Measurements from ENCODE around the gene ADAMTS9. TPM values are rescaled to one million over a fixed set of nuclear protein-coding genes. Genes with fewer than 3 reads are reported as not detected.

The ADAMTS9 gene
- total RNA-seq, 1 donor from 2014 or later = 47.7 TPM

DNA sequence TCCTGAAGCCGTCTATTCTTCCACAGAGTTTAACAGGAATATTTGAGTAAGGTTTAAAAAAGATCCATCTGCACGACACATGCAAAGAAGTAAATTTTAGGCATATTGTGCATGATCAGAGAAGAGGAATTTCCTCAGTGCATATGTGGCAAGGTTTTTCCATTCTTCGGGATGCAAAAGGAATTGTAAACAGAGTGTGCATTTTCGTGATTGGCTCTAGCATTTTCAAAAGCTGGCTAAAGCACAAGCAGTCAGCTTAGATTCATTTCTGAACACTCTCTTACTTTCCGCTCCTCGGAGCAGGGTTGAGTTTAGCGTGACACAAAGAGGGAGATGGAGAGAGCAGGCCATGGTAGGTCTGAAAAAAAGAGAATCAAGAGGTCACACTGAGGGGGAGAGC is 128.2 kb downstream of the ADAMTS9 start:
- Histone ChIP-seq H3K4me2 (peak overlapping the region; percentile 45), H3K27ac (peak overlapping the region; percentile 83), H3K4me3 (no peak overlapping the region), H3K9ac (no peak overlapping the region), H2AFZ (replicated peaks) (no peak overlapping the region), H3F3A (ENCODE audit: low read depth) (peaks cover 21% of the 10 kb centered on the region), H3K36me3 (no peaks in the 10 kb centered on the region), H3K4me1 (peaks cover 61% of the 10 kb centered on the region), H4K20me1 (ENCODE audit: low read depth) (no peaks in the 10 kb centered on the region), H3K27me3 (no peaks in the 10 kb centered on the region), H3K79me2 (ENCODE audit: low read depth) (no peaks in the 10 kb centered on the region), H3K9me3 (ENCODE audit: low read depth) (no peaks in the 10 kb centered on the region)
- H3K9me3 Mint-ChIP-seq = no peaks in the 10 kb centered on the region
- H3K27me3 Mint-ChIP-seq (ENCODE audit: insufficient read depth, low read depth) = no peaks in the 10 kb centered on the region
- H3K4me1 Mint-ChIP-seq = peaks cover 65% of the 10 kb centered on the region
- TF ChIP-seq EZH2 (IDR thresholded peaks at IDR 0.05) = no peak
- TF ChIP-seq, protein P1, sequence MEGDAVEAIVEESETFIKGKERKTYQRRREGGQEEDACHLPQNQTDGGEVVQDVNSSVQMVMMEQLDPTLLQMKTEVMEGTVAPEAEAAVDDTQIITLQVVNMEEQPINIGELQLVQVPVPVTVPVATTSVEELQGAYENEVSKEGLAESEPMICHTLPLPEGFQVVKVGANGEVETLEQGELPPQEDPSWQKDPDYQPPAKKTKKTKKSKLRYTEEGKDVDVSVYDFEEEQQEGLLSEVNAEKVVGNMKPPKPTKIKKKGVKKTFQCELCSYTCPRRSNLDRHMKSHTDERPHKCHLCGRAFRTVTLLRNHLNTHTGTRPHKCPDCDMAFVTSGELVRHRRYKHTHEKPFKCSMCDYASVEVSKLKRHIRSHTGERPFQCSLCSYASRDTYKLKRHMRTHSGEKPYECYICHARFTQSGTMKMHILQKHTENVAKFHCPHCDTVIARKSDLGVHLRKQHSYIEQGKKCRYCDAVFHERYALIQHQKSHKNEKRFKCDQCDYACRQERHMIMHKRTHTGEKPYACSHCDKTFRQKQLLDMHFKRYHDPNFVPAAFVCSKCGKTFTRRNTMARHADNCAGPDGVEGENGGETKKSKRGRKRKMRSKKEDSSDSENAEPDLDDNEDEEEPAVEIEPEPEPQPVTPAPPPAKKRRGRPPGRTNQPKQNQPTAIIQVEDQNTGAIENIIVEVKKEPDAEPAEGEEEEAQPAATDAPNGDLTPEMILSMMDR (IDR thresholded peaks at IDR 0.05) = no peak
- TF ChIP-seq EZH2phosphoT487 (IDR thresholded peaks at IDR 0.05) = no peak
- peaks cover 12% of the 10 kb centered on the region for H3K36me3 Mint-ChIP-seq
- no peak for DNase-seq (ENCODE audit: low spot score)
- H3K27ac Mint-ChIP-seq = no peak overlapping the region
- H3K4me3 Mint-ChIP-seq = no peak overlapping the region

DNA sequence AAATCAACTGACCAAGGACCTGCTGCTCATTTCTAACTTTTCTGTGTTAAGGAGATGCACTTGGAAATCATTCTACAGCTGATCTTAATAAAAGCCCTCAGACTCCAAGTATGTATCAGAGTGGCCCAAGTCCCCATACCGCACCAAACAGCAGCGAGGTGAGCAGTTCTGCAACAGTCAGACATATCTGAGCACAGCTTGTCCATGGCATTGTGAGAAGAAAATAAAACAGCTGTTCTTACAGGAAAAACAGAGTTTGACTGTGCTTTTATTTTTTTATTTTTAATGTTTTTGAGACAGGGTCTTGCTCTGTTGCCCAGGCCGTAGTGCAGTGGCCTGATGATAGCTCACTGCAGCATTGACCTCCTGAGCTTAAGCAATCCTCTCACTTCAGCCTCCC is 131.8 kb downstream of the ADAMTS9 start:
- H3F3A ChIP-seq (ENCODE audit: low read depth) = peaks cover 46% of the 10 kb centered on the region
- Mint-ChIP-seq H3K4me3 (no peak overlapping the region), H3K36me3 (peaks cover 23% of the 10 kb centered on the region), H3K9me3 (peaks cover 2% of the 10 kb centered on the region), H3K4me1 (peaks cover 63% of the 10 kb centered on the region), H3K27me3 (ENCODE audit: insufficient read depth, low read depth) (peaks cover 2% of the 10 kb centered on the region), H3K27ac (no peak overlapping the region)
- H3K27me3 ChIP-seq = no peaks in the 10 kb centered on the region
- no peaks in the 10 kb centered on the region for H3K9me3 ChIP-seq (ENCODE audit: low read depth)
- no peak for DNase-seq (ENCODE audit: low spot score)
- H3K79me2 ChIP-seq (ENCODE audit: low read depth) = no peaks in the 10 kb centered on the region
- no peak overlapping the region for H3K9ac ChIP-seq
- H3K36me3 ChIP-seq = no peaks in the 10 kb centered on the region
- H3K4me3 ChIP-seq = no peak overlapping the region
- no peak overlapping the region for H3K4me2 ChIP-seq
- peaks cover 66% of the 10 kb centered on the region for H3K4me1 ChIP-seq
- no peaks in the 10 kb centered on the region for H4K20me1 ChIP-seq (ENCODE audit: low read depth)
- H2AFZ ChIP-seq (replicated peaks) = no peak overlapping the region
- TF ChIP-seq EZH2phosphoT487 (IDR thresholded peaks at IDR 0.05) (no peak), EZH2 (IDR thresholded peaks at IDR 0.05) (no peak)
- TF ChIP-seq, protein P1 (IDR thresholded peaks at IDR 0.05) = no peak
- H3K27ac ChIP-seq = no peak overlapping the region

DNA sequence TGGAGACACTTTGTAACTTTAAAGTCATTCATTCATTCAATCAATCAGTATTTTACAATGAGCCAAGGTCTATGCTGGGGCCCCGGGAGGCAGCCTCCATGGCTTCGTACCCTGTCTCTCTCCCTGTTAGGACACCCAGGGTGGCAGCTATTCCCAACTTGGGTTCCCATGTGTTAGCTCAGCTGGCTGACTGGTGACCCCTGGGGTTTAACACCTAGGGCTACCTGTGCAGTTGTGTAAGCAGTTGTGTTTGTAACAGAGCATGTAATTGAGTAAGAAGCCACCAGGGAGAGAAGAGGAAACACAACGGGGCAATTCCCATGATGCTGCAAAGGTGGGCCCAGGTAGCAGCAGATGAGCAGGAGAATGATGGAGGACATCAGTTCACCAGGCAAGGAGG is 132.4 kb downstream of the ADAMTS9 start:
- no peak for DNase-seq (ENCODE audit: low spot score)
- no peaks in the 10 kb centered on the region for H4K20me1 ChIP-seq (ENCODE audit: low read depth)
- peaks cover 64% of the 10 kb centered on the region for H3K4me1 Mint-ChIP-seq
- H3K36me3 Mint-ChIP-seq = peaks cover 28% of the 10 kb centered on the region
- H3K27me3 ChIP-seq = no peaks in the 10 kb centered on the region
- H3K4me3 ChIP-seq = no peak overlapping the region
- no peaks in the 10 kb centered on the region for H3K9me3 ChIP-seq (ENCODE audit: low read depth)
- H3K27ac Mint-ChIP-seq = peak overlapping the region; percentile 59
- H3K9me3 Mint-ChIP-seq = peaks cover 2% of the 10 kb centered on the region
- TF ChIP-seq, protein P1 (IDR thresholded peaks at IDR 0.05) = no peak
- TF ChIP-seq EZH2phosphoT487 (IDR thresholded peaks at IDR 0.05) = no peak
- no peak for TF ChIP-seq EZH2 (IDR thresholded peaks at IDR 0.05)
- no peaks in the 10 kb centered on the region for H3K36me3 ChIP-seq
- H3K27me3 Mint-ChIP-seq (ENCODE audit: insufficient read depth, low read depth) = peaks cover 2% of the 10 kb centered on the region
- no peak overlapping the region for H3K4me3 Mint-ChIP-seq
- H3K4me1 ChIP-seq = peaks cover 65% of the 10 kb centered on the region
- no peaks in the 10 kb centered on the region for H3K79me2 ChIP-seq (ENCODE audit: low read depth)
- no peak overlapping the region for H3K27ac ChIP-seq
- H3K4me2 ChIP-seq = no peak overlapping the region
- H2AFZ ChIP-seq (replicated peaks) = no peak overlapping the region
- no peak overlapping the region for H3K9ac ChIP-seq
- H3F3A ChIP-seq (ENCODE audit: low read depth) = peaks cover 47% of the 10 kb centered on the region

Data from neural progenitor cell (in vitro differentiated cells).